Left ventricle myocardium inferior (tissue), 1 donor: ENCODE data around the gene LMNB1. TPM values are rescaled to one million over a fixed set of nuclear protein-coding genes. Genes with fewer than 3 reads are reported as not detected.
"Not testable (repeated sequence)": the region's sequence is repeated elsewhere in the genome, so short reads cannot be mapped to it uniquely, and the experiment has no call there.

Experiments used
- DNase-seq: peaks from one replicate; pipeline ENCODE4 v3.0.0-alpha.2; 2020
- H3K27ac ChIP-seq: fragments of 200-600 bp; replicated peaks from 2 replicates; pipeline ENCODE4 v1.8.0; 2021
- H3K27me3 ChIP-seq: fragments of 200-600 bp; 2 replicates; pipeline ENCODE4 v1.8.0; 2021; ENCODE audit warnings: low read depth
- H3K36me3 ChIP-seq: fragments of 200-600 bp; 2 replicates; pipeline ENCODE4 v1.8.0; 2021
- H3K4me1 ChIP-seq: fragments of 200-600 bp; 2 replicates; pipeline ENCODE4 v1.8.0; 2021
- H3K4me3 ChIP-seq: fragments of 200-600 bp; 2 replicates; pipeline ENCODE4 v1.8.0; 2021; ENCODE audit warnings: mild to moderate bottlenecking, moderate library complexity
- H3K9me3 ChIP-seq: fragments of 200-600 bp; replicated peaks from 2 replicates; pipeline ENCODE4 v1.8.0; 2021
- intact Hi-C: fragments of 100-400 bp; cut with micrococcal nuclease; formaldehyde crosslinking; loops from one replicate; pipeline ENCODE4 v1.11.0; 2022
- long read RNA-seq: library from polyadenylated mRNA; unstranded; transcript quantifications from one replicate; pipeline ENCODE4 v2.0.0, GENCODE V29; 2021
- total RNA-seq: library from RNA; stranded (reverse); fragmentation: NEBNext Ultra II Directional; extraction: Animal tissue kit (Norgen Biotek cat#: 25700); gene quantifications from one replicate; pipeline ENCODE4 v1.2.1, GENCODE V29; 2021
- TF ChIP-seq, protein P1 (sequence below): fragments of 200-600 bp; IDR thresholded peaks from 2 replicates; pipeline ENCODE4 v1.8.0; 2021; ENCODE audit warnings: antibody characterized with exemption, mild to moderate bottlenecking, borderline replicate concordance
- donor health status: DM: no; HTN: yes; CAD: no; lungs with severe emphysema.

LMNB1 gene, protein sequence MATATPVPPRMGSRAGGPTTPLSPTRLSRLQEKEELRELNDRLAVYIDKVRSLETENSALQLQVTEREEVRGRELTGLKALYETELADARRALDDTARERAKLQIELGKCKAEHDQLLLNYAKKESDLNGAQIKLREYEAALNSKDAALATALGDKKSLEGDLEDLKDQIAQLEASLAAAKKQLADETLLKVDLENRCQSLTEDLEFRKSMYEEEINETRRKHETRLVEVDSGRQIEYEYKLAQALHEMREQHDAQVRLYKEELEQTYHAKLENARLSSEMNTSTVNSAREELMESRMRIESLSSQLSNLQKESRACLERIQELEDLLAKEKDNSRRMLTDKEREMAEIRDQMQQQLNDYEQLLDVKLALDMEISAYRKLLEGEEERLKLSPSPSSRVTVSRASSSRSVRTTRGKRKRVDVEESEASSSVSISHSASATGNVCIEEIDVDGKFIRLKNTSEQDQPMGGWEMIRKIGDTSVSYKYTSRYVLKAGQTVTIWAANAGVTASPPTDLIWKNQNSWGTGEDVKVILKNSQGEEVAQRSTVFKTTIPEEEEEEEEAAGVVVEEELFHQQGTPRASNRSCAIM
- total RNA-seq, result 1.8 TPM
- long read RNA-seq, result 0 reads

DNA sequence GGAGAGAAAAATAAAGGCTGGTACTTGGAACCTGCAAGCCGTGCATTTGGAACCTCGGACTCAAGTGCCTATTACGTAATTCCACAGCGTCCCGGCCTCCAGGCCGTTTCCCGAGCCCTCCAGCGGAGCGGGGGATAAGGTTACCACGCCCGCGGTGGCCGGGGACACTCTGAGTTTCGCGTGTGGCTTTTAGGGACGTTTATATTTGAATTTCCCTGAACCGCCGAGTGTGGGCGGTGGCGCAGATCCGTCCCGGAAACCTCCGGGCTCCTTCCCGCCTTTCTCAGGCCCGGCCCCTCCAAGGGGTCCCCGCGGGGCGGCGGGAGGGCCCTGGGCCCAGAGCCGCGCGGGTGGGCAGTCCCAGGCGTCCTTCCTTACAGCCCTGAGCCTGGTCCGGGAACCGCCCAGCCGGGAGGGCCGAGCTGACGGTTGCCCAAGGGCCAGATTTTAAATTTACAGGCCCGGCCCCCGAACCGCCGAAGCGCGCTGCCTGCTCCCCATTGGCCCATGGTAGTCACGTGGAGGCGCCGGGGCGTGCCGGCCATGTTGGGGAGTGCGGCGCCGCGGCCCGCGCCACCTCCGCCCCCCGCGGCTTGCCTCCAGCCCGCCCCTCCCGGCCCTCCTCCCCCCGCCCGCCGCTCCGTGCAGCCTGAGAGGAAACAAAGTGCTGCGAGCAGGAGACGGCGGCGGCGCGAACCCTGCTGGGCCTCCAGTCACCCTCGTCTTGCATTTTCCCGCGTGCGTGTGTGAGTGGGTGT lies at the start of gene LMNB1:
LMNB1 (plus strand) TSS at position 638 of the 758 bp plus-strand sequence. CDS start 373 bp downstream, outside the sequence.
- peak within 1 kb of the TSS; percentile 90 for H3K4me3 ChIP-seq
- TF ChIP-seq, protein P1, sequence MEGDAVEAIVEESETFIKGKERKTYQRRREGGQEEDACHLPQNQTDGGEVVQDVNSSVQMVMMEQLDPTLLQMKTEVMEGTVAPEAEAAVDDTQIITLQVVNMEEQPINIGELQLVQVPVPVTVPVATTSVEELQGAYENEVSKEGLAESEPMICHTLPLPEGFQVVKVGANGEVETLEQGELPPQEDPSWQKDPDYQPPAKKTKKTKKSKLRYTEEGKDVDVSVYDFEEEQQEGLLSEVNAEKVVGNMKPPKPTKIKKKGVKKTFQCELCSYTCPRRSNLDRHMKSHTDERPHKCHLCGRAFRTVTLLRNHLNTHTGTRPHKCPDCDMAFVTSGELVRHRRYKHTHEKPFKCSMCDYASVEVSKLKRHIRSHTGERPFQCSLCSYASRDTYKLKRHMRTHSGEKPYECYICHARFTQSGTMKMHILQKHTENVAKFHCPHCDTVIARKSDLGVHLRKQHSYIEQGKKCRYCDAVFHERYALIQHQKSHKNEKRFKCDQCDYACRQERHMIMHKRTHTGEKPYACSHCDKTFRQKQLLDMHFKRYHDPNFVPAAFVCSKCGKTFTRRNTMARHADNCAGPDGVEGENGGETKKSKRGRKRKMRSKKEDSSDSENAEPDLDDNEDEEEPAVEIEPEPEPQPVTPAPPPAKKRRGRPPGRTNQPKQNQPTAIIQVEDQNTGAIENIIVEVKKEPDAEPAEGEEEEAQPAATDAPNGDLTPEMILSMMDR, result peak; percentile 26
- H3K27me3 ChIP-seq, result peaks cover 5% of the 10 kb centered on the region
- peaks cover 37% of the 10 kb centered on the region for H3K4me1 ChIP-seq
- DNase-seq, result peak; percentile 94
- H3K9me3 ChIP-seq, result no peaks in the 10 kb centered on the region
- H3K27ac ChIP-seq, result peak within 1 kb of the TSS; percentile 89
- intact Hi-C loops, result no loop called here
- no peaks in the 10 kb centered on the region for H3K36me3 ChIP-seq

GRCh38 chr5:126732716-126733115 lies 44.2 kb upstream of the LMNB1 start:
- intact Hi-C loops, result no loop called here
- TF ChIP-seq, protein P1, result no peak
- Histone ChIP-seq H3K27ac (no peak overlapping the region), H3K4me3 (no peak overlapping the region), H3K36me3 (no peaks in the 10 kb centered on the region), H3K4me1 (no peaks in the 10 kb centered on the region), H3K27me3 (peaks cover 21% of the 10 kb centered on the region), H3K9me3 (no peaks in the 10 kb centered on the region)
- DNase-seq, result no peak

GRCh38 chr5:126734573-126734972 lies 42.4 kb upstream of the LMNB1 start:
- H3K36me3 ChIP-seq, H3K9me3 ChIP-seq, intact Hi-C loops, H3K4me3 ChIP-seq, H3K27ac ChIP-seq, H3K4me1 ChIP-seq, DNase-seq: not testable (repeated sequence)
- H3K27me3 ChIP-seq, result peaks cover 14% of the 10 kb centered on the region

DNA sequence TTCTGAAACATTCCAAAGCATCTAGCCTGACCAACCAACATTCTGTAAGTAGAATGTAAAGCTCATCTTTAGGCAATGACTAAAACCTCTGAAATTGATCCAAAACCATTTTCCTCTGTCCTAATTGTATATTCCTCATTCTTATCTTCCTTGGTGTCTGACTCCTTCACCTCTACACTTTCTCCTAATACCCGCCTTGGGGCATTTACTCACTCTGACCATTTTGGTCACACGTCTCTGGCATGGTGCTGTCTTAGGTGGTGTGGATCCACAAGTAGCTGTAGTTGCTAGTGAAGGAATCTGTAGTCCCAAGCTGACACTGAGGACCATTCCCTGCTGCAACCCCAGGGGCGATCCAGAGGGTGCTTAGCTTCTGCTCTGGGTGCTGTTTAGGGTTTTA lies 40.8 kb upstream of the LMNB1 start:
- Histone ChIP-seq H3K36me3 (no peaks in the 10 kb centered on the region), H3K4me1 (no peaks in the 10 kb centered on the region), H3K4me3 (no peak overlapping the region), H3K27ac (no peak overlapping the region), H3K27me3 (peaks cover 3% of the 10 kb centered on the region), H3K9me3 (no peaks in the 10 kb centered on the region)
- TF ChIP-seq, protein P1, result no peak
- intact Hi-C loops, result no loop called here
- no peak for DNase-seq

GRCh38 chr5:126741361-126741760 lies 35.6 kb upstream of the LMNB1 start:
- Histone ChIP-seq H3K4me3 (no peak overlapping the region), H3K27me3 (no peaks in the 10 kb centered on the region), H3K4me1 (no peaks in the 10 kb centered on the region), H3K9me3 (no peaks in the 10 kb centered on the region), H3K27ac (no peak overlapping the region), H3K36me3 (no peaks in the 10 kb centered on the region)
- intact Hi-C loops, result no loop called here
- TF ChIP-seq, protein P1, result no peak
- no peak for DNase-seq
